Panc1 (cell line): Measurements from ENCODE around the gene INCENP.

Experiments used
- CTCF ChIP-seq: fragments of 450-650 bp; IDR thresholded peaks from 2 replicates; pipeline ENCODE4 v1.5.1; 2017; ENCODE audit warnings: mild to moderate bottlenecking
- POLR2AphosphoS5 ChIP-seq: IDR thresholded peaks from 2 replicates; pipeline ENCODE4 v1.6.1; 2012; ENCODE audit warnings: mild to moderate bottlenecking, low read depth, low read length, moderate library complexity
- REST ChIP-seq, 2 experiments: IDR thresholded peaks; 2 replicates each; pipeline ENCODE4 v1.6.1; 2011 to 2012; ENCODE audit warnings: low read depth in 2 of 2, control low read depth in 1 of 2, low read length in 1 of 2, mild to moderate bottlenecking in 1 of 2, moderate library complexity in 1 of 2; ENCODE audit not compliant: insufficient read depth in 1 of 2
- SIN3A ChIP-seq: IDR thresholded peaks from 2 replicates; pipeline ENCODE4 v1.6.1; 2012; ENCODE audit warnings: low read depth, mild to moderate bottlenecking, low read length, moderate library complexity, borderline replicate concordance; ENCODE audit not compliant: insufficient read depth
- TCF7L2 ChIP-seq: IDR thresholded peaks from 2 replicates; pipeline ENCODE4 v1.6.1; 2011; ENCODE audit warnings: mild to moderate bottlenecking, low read depth, low read length, inconsistent platforms

- TF ChIP-seq CTCF (no peak), POLR2AphosphoS5 (no peak), REST (IDR thresholded peaks at IDR 0.05; ENCODE audit: insufficient read depth in 1 of 2, low read depth in 2 of 2, low read length in 1 of 2) (no peak), TCF7L2 (no peak), SIN3A (no peak)
Observed at GRCh38 chr11:62108971-62109404, 14.8 kb upstream of the INCENP start.
